ENCODE data around the gene ZKSCAN5. TPM values are rescaled to one million over a fixed set of nuclear protein-coding genes. Genes with fewer than 3 reads are reported as not detected.

The ZKSCAN5 gene
- total and polyA plus RNA-seq, 2 donors (not counting 3 experiments of a cell fraction or from before 2014, with no cell fraction given): 4.3 to 9.7 TPM

GRCh38 chr7:99493823-99494222 lies 10.6 kb upstream of the ZKSCAN5 start:
- TF ChIP-seq EZH2 (IDR thresholded peaks at IDR 0.05; ENCODE audit: borderline replicate concordance, low read depth, low read length, severe bottlenecking) (no peak), POLR2A (IDR thresholded peaks at IDR 0.05; ENCODE audit: low read depth, low read length) (no peak), MYC (IDR thresholded peaks at IDR 0.05; ENCODE audit: low read depth, low read length) (no peak), FOS (IDR thresholded peaks at IDR 0.05; ENCODE audit: borderline replicate concordance, insufficient read depth, low read length) (no peak), JUN (IDR thresholded peaks at IDR 0.05; ENCODE audit: borderline replicate concordance, insufficient read depth, insufficient read length, low read depth) (no peak), MAX (IDR thresholded peaks at IDR 0.05; ENCODE audit: insufficient read depth, insufficient read length) (no peak), POLR2AphosphoS5 (IDR thresholded peaks at IDR 0.05; ENCODE audit: insufficient read depth, low read depth, low read length) (no peak)
- peaks cover 14 to 22% of the 10 kb centered on the region in 2 experiments for H3K36me3 ChIP-seq (ENCODE audit: control insufficient read depth in 2 of 2, extremely low read depth in 1 of 2, insufficient read depth in 2 of 2, low read length in 2 of 2)
- dilution Hi-C loops (cut with MboI; ENCODE audit: extremely low pct_ligation_motif_present, low sequenced_read_pairs) (no loop called here), intact Hi-C loops (cut with micrococcal nuclease) (no loop called here)
- H3K79me2 ChIP-seq (ENCODE audit: control insufficient read depth, insufficient read depth, low read length): peaks cover 23% of the 10 kb centered on the region
- no peak overlapping the region for H3K9ac ChIP-seq (replicated peaks; ENCODE audit: extremely low read depth, insufficient read depth, low read length)
- H3K4me2 ChIP-seq (ENCODE audit: insufficient read depth, low read length): no peak overlapping the region
- peaks cover 17% of the 10 kb centered on the region for H3K4me1 ChIP-seq (ENCODE audit: control insufficient read depth, extremely low read depth, insufficient read depth, low read length)
- POLR2A ChIA-PET: no interaction called here
- peaks cover 7% of the 10 kb centered on the region for H3K9me3 ChIP-seq (replicated peaks; ENCODE audit: control insufficient read depth, insufficient read depth, low read length)
- H4K20me1 ChIP-seq (replicated peaks; ENCODE audit: control insufficient read depth, extremely low read depth, insufficient read depth, low read length): no peaks in the 10 kb centered on the region
- no peaks in the 10 kb centered on the region for H3K27me3 ChIP-seq (ENCODE audit: control insufficient read depth in 2 of 2, insufficient read depth in 2 of 2, low read length in 2 of 2)
- DNase-seq (ENCODE audit: low read depth, low spot score) (no peak), FAIRE-seq (no peak)
- H3K27ac ChIP-seq (ENCODE audit: insufficient read depth, low read depth, low read length): no peak overlapping the region
- no peak overlapping the region for H2AFZ ChIP-seq (ENCODE audit: low read depth, low read length)
- CTCF ChIA-PET: no interaction called here
- H3K4me3 ChIP-seq (replicated peaks in 1 of 3; ENCODE audit: insufficient read depth in 1 of 3, low read depth in 1 of 3, low read length in 3 of 3): no peak overlapping the region
- no peaks in the 10 kb centered on the region for H3K9me1 ChIP-seq (replicated peaks; ENCODE audit: control insufficient read depth, extremely low read depth, insufficient read depth, low read length)
- no TSS peak for BruUV-seq (replicated peaks)

All from endothelial cell of umbilical vein (primary cell).